Nephron progenitor cell (in vitro differentiated cells): ENCODE data around the gene ONECUT1.

Experiments
- DNase-seq: peaks from one replicate; pipeline ENCODE4 v3.0.0; 2021
- H3K27ac Mint-ChIP-seq: 2 replicates; pipeline ENCODE4 v1.8.0; 2021; ENCODE audit warnings: mild to moderate bottlenecking, moderate library complexity, mixed read lengths
- H3K27me3 Mint-ChIP-seq: 2 replicates; pipeline ENCODE4 v1.8.0; 2021; ENCODE audit warnings: mild to moderate bottlenecking, low read depth, mixed read lengths; ENCODE audit not compliant: poor library complexity
- H3K36me3 Mint-ChIP-seq: 2 replicates; pipeline ENCODE4 v1.8.0; 2021; ENCODE audit warnings: low read depth, mixed read lengths
- H3K4me1 Mint-ChIP-seq: 2 replicates; pipeline ENCODE4 v1.8.0; 2021; ENCODE audit warnings: mixed read lengths
- H3K4me3 Mint-ChIP-seq: 2 replicates; pipeline ENCODE4 v1.8.0; 2021; ENCODE audit warnings: mild to moderate bottlenecking, moderate library complexity, mixed read lengths
- H3K9me3 Mint-ChIP-seq: 2 replicates; pipeline ENCODE4 v1.8.0; 2021; ENCODE audit warnings: mild to moderate bottlenecking, moderate library complexity, mixed read lengths
- CTCF ChIP-seq: fragments of 200-600 bp; sonication (generic); IDR thresholded peaks from 2 replicates; pipeline ENCODE4 v1.5.0; 2021; ENCODE audit warnings: antibody characterized with exemption

Gene ONECUT1

GRCh38 chr15:52784799-52785671, 5.1 kb downstream of the ONECUT1 start:
- DNase-seq: peak; percentile 67
- Mint-ChIP-seq H3K4me1 (peaks cover 29% of the 10 kb centered on the region), H3K27me3 (peaks cover 99% of the 10 kb centered on the region), H3K27ac (no peak overlapping the region), H3K9me3 (no peaks in the 10 kb centered on the region), H3K36me3 (no peaks in the 10 kb centered on the region), H3K4me3 (peak overlapping the region; percentile 71)
- no peak for TF ChIP-seq CTCF

- H3K27me3 Mint-ChIP-seq: peaks cover 99% of the 10 kb centered on the region
- no peaks in the 10 kb centered on the region for H3K9me3 Mint-ChIP-seq
- DNase-seq: peak; percentile 77
- peaks cover 25% of the 10 kb centered on the region for H3K4me1 Mint-ChIP-seq
- peak; percentile 80 for TF ChIP-seq CTCF
- no peak overlapping the region for H3K27ac Mint-ChIP-seq
- H3K4me3 Mint-ChIP-seq: peak overlapping the region; percentile 34
- no peaks in the 10 kb centered on the region for H3K36me3 Mint-ChIP-seq
Observed at GRCh38 chr15:52783929-52784798, 6.0 kb downstream of the ONECUT1 start.

GRCh38 chr15:52783191-52783829, 6.8 kb downstream of the ONECUT1 start:
- peak; percentile 77 for DNase-seq
- Mint-ChIP-seq H3K36me3 (no peaks in the 10 kb centered on the region), H3K27ac (no peak overlapping the region), H3K9me3 (no peaks in the 10 kb centered on the region), H3K27me3 (peaks cover 96% of the 10 kb centered on the region), H3K4me1 (peaks cover 24% of the 10 kb centered on the region), H3K4me3 (peak overlapping the region; percentile 34)
- no peak for TF ChIP-seq CTCF

- Mint-ChIP-seq H3K4me3 (no peak overlapping the region), H3K27me3 (peaks cover 96% of the 10 kb centered on the region), H3K27ac (no peak overlapping the region), H3K9me3 (no peaks in the 10 kb centered on the region), H3K36me3 (no peaks in the 10 kb centered on the region), H3K4me1 (peaks cover 17% of the 10 kb centered on the region)
- DNase-seq: no peak
- TF ChIP-seq CTCF: no peak
Observed at GRCh38 chr15:52782514-52782913, 7.6 kb downstream of the ONECUT1 start.

GRCh38 chr15:52780172-52780980, 9.8 kb downstream of the ONECUT1 start:
- TF ChIP-seq CTCF: peak; percentile 90
- Mint-ChIP-seq H3K4me1 (peaks cover under 1% of the 10 kb centered on the region), H3K9me3 (no peaks in the 10 kb centered on the region), H3K36me3 (no peaks in the 10 kb centered on the region), H3K27ac (no peak overlapping the region), H3K27me3 (peaks cover 96% of the 10 kb centered on the region), H3K4me3 (no peak overlapping the region)
- DNase-seq: peak; percentile 75
